SK-N-SH treated with all-trans-retinoic acid at 6 μM for 48 hours (cell line): ENCODE results near the gene ST6GALNAC6.

Experiments used
- ATAC-seq: fragments of 200-7000 bp; cut with Tn5 transposase; 3 replicates; pipeline ENCODE4 v1.9.1; 2020; ENCODE audit warnings: mild to moderate bottlenecking, moderate library complexity
- ARNTL ChIP-seq: fragments of 450-650 bp; formaldehyde crosslinking; IDR thresholded peaks from 2 replicates; pipeline ENCODE4 v1.5.0; 2020; ENCODE audit warnings: low read depth, mild to moderate bottlenecking, moderate library complexity, borderline replicate concordance
- CSDC2 ChIP-seq: fragments of 250-450 bp; sonication (Bioruptor Pico); IDR thresholded peaks from 2 replicates; pipeline ENCODE4 v1.5.0; 2020; ENCODE audit warnings: mild to moderate bottlenecking, moderate library complexity
- GLIS3 ChIP-seq: fragments of 250-450 bp; sonication (Bioruptor Pico); IDR thresholded peaks from 2 replicates; pipeline ENCODE4 v1.5.0; 2020; ENCODE audit warnings: mild to moderate bottlenecking, moderate library complexity
- ISL1 ChIP-seq: fragments of 250-450 bp; sonication (Bioruptor Pico); IDR thresholded peaks from 2 replicates; pipeline ENCODE4 v2.1.2; 2022; ENCODE audit warnings: mild to moderate bottlenecking, moderate library complexity
- OSR1 ChIP-seq: fragments of 250-450 bp; sonication (Bioruptor Pico); IDR thresholded peaks from 2 replicates; pipeline ENCODE4 v1.8.0; 2022; ENCODE audit warnings: moderate library complexity, mild to moderate bottlenecking, inconsistent platforms
- PPARA ChIP-seq: fragments of 250-450 bp; sonication (Bioruptor Pico); IDR thresholded peaks from 2 replicates; pipeline ENCODE4 v1.5.0; 2020; ENCODE audit warnings: mild to moderate bottlenecking, borderline replicate concordance
- RARB ChIP-seq: fragments of 250-450 bp; sonication (Bioruptor Pico); IDR thresholded peaks from 2 replicates; pipeline ENCODE4 v1.8.0; 2021; ENCODE audit warnings: mild to moderate bottlenecking, moderate library complexity
- SNAI2 ChIP-seq: fragments of 250-450 bp; sonication (Bioruptor Pico); IDR thresholded peaks from 2 replicates; pipeline ENCODE4 v1.5.0; 2020; ENCODE audit warnings: mild to moderate bottlenecking, moderate library complexity
- TCF4 ChIP-seq: fragments of 250-450 bp; sonication (Bioruptor Pico); IDR thresholded peaks from 2 replicates; pipeline ENCODE4 v1.8.0; 2021; ENCODE audit warnings: mild to moderate bottlenecking, moderate library complexity, borderline replicate concordance
- TOX ChIP-seq: fragments of 250-450 bp; sonication (Bioruptor Pico); IDR thresholded peaks from 2 replicates; pipeline ENCODE4 v1.8.0; 2021; ENCODE audit warnings: mild to moderate bottlenecking, moderate library complexity, borderline replicate concordance
- ZC3H10 ChIP-seq: fragments of 250-450 bp; sonication (Bioruptor Pico); IDR thresholded peaks from 2 replicates; pipeline ENCODE4 v1.5.1; 2021; ENCODE audit warnings: mild to moderate bottlenecking, moderate library complexity
- ZFP30 ChIP-seq: fragments of 450-650 bp; formaldehyde crosslinking; IDR thresholded peaks from 2 replicates; pipeline ENCODE4 v1.5.0; 2022; ENCODE audit warnings: mild to moderate bottlenecking, moderate library complexity
- ZNF565 ChIP-seq: fragments of 450-650 bp; formaldehyde crosslinking; conservative IDR thresholded peaks from 2 replicates; pipeline ENCODE4 v1.5.0; 2020; ENCODE audit warnings: low read depth, mild to moderate bottlenecking, moderate library complexity
- ZNF70 ChIP-seq: fragments of 450-650 bp; formaldehyde crosslinking; IDR thresholded peaks from 2 replicates; pipeline ENCODE4 v1.5.0; 2020; ENCODE audit warnings: mild to moderate bottlenecking, moderate library complexity
- ZNF8 ChIP-seq: fragments of 450-650 bp; formaldehyde crosslinking; IDR thresholded peaks from 2 replicates; pipeline ENCODE4 v1.5.0; 2020; ENCODE audit warnings: mild to moderate bottlenecking, moderate library complexity
- TF ChIP-seq, protein P1 (sequence below): fragments of 250-450 bp; sonication (Bioruptor Pico); IDR thresholded peaks from 2 replicates; pipeline ENCODE4 v1.8.0; 2021; ENCODE audit warnings: low read depth, mild to moderate bottlenecking, moderate library complexity, borderline replicate concordance
- TF ChIP-seq, protein P2 (sequence below): fragments of 250-450 bp; sonication (Bioruptor Pico); IDR thresholded peaks from 2 replicates; pipeline ENCODE4 v1.5.1; 2021; ENCODE audit warnings: mild to moderate bottlenecking, moderate library complexity
- TF ChIP-seq, protein P3 (sequence below): fragments of 250-450 bp; sonication (Bioruptor Pico); IDR thresholded peaks from 2 replicates; pipeline ENCODE4 v1.5.1; 2020; ENCODE audit warnings: low read depth, mild to moderate bottlenecking, moderate library complexity
- TF ChIP-seq, protein P4 (sequence below): fragments of 250-450 bp; sonication (Bioruptor Pico); IDR thresholded peaks from 2 replicates; pipeline ENCODE4 v1.5.0; 2020; ENCODE audit warnings: mild to moderate bottlenecking, moderate library complexity
- TF ChIP-seq, protein P5 (sequence below): fragments of 250-450 bp; sonication (Bioruptor Pico); IDR thresholded peaks from 2 replicates; pipeline ENCODE4 v1.8.0; 2020; ENCODE audit warnings: mild to moderate bottlenecking, moderate library complexity, borderline replicate concordance

The ST6GALNAC6 gene

DNA sequence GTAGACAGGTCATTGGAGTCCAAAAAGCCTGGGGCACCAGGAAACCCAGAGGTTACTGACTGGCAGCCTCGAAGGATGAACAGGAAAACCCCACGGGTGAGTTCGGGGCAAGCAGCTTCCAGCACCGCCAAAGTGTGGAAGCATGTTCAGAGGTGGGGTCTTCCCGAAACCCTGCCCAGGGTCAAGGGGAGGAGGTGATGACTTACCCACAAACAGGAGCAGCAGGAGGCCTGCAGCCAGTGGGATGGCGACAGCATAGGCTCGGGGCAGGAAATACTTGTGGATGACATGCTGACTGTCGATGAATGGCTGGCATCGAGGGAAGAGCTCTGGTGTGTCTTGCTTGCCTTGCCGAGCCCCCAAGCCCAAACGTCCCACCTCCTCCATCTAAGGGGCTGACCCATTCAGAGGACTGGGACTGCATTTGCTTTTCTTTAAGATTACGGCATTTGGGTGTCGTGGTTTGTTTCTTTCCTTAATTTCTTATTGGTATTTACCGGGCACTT, 37.0 kb upstream of the ST6GALNAC6 start:
- no peak; the same call in 2 of the 3 replicates for ATAC-seq
- no peak for TF ChIP-seq ZFP30 (CRISPR knock-in tag)
- TF ChIP-seq, protein P1, sequence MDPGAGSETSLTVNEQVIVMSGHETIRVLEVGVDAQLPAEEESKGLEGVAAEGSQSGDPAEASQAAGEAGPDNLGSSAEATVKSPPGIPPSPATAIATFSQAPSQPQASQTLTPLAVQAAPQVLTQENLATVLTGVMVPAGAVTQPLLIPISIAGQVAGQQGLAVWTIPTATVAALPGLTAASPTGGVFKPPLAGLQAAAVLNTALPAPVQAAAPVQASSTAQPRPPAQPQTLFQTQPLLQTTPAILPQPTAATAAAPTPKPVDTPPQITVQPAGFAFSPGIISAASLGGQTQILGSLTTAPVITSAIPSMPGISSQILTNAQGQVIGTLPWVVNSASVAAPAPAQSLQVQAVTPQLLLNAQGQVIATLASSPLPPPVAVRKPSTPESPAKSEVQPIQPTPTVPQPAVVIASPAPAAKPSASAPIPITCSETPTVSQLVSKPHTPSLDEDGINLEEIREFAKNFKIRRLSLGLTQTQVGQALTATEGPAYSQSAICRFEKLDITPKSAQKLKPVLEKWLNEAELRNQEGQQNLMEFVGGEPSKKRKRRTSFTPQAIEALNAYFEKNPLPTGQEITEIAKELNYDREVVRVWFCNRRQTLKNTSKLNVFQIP (CRISPR knock-in tag): no peak
- no peak for TF ChIP-seq TOX
- TF ChIP-seq, protein P2, sequence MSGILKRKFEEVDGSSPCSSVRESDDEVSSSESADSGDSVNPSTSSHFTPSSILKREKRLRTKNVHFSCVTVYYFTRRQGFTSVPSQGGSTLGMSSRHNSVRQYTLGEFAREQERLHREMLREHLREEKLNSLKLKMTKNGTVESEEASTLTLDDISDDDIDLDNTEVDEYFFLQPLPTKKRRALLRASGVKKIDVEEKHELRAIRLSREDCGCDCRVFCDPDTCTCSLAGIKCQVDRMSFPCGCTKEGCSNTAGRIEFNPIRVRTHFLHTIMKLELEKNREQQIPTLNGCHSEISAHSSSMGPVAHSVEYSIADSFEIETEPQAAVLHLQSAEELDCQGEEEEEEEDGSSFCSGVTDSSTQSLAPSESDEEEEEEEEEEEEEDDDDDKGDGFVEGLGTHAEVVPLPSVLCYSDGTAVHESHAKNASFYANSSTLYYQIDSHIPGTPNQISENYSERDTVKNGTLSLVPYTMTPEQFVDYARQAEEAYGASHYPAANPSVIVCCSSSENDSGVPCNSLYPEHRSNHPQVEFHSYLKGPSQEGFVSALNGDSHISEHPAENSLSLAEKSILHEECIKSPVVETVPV (CRISPR knock-in tag): no peak
- TF ChIP-seq ISL1: no peak
- TF ChIP-seq ZNF565 (CRISPR knock-in tag): no peak
- TF ChIP-seq ARNTL (CRISPR knock-in tag): no peak
- TF ChIP-seq ZC3H10 (CRISPR knock-in tag): no peak
- no peak for TF ChIP-seq CSDC2 (CRISPR knock-in tag)
- TF ChIP-seq, protein P3, sequence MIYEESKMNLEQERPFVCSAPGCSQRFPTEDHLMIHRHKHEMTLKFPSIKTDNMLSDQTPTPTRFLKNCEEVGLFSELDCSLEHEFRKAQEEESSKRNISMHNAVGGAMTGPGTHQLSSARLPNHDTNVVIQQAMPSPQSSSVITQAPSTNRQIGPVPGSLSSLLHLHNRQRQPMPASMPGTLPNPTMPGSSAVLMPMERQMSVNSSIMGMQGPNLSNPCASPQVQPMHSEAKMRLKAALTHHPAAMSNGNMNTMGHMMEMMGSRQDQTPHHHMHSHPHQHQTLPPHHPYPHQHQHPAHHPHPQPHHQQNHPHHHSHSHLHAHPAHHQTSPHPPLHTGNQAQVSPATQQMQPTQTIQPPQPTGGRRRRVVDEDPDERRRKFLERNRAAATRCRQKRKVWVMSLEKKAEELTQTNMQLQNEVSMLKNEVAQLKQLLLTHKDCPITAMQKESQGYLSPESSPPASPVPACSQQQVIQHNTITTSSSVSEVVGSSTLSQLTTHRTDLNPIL (CRISPR knock-in tag): no peak
- no peak for TF ChIP-seq TCF4
- TF ChIP-seq GLIS3: no peak
- TF ChIP-seq RARB (CRISPR knock-in tag): no peak
- TF ChIP-seq, all 23 proteins: peak for 0

DNA sequence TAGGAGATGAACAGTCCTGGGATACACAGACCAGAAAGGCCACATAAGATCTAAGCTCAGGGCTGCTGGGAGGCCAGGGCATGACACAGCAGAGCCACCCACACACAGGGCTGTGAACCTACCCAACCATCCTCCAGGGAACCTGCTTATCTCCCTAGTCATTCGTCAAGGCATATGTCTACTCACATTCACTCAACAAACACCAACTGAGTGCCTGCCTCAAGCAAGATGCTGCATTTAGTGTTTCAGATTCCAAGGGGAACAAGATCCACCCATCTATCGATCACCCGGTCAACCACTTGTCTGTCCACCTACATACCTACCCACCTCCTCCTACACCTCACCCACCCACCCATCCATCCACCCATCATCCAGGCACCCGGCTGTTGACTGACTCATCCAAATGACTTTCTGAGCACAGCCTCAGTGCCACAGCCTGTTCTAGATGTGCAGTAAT, 36.4 kb upstream of the ST6GALNAC6 start:
- no peak for ATAC-seq
- no peak for TF ChIP-seq PPARA (CRISPR knock-in tag)

DNA sequence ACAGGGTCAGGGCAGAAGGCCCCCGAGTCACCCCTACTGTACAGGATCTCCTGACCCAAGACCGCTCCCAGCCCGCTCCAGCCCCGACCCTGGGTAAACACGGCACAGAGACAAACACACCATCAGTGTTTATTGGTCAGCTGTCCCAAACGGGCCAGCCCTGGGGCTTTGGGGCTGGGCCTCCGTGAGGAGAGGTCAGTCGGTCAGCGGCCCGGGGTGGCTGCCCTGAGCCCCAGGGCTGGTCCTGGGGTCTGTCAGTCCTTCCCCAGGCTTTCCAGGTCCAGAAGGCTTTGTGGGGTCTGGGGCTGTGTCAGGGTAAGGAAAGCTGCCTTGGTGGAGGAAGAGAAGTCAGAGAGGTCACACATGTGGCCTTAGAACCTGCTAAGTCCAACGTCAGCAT, 35.6 kb upstream of the ST6GALNAC6 start:
- no peak for ATAC-seq
- no peak for TF ChIP-seq ARNTL (CRISPR knock-in tag)
- TF ChIP-seq ISL1: no peak
- TF ChIP-seq OSR1 (CRISPR knock-in tag): no peak
- no peak for TF ChIP-seq RARB (CRISPR knock-in tag)
- TF ChIP-seq ZNF565 (CRISPR knock-in tag): no peak
- TF ChIP-seq ZC3H10 (CRISPR knock-in tag): no peak
- TF ChIP-seq, protein P4, sequence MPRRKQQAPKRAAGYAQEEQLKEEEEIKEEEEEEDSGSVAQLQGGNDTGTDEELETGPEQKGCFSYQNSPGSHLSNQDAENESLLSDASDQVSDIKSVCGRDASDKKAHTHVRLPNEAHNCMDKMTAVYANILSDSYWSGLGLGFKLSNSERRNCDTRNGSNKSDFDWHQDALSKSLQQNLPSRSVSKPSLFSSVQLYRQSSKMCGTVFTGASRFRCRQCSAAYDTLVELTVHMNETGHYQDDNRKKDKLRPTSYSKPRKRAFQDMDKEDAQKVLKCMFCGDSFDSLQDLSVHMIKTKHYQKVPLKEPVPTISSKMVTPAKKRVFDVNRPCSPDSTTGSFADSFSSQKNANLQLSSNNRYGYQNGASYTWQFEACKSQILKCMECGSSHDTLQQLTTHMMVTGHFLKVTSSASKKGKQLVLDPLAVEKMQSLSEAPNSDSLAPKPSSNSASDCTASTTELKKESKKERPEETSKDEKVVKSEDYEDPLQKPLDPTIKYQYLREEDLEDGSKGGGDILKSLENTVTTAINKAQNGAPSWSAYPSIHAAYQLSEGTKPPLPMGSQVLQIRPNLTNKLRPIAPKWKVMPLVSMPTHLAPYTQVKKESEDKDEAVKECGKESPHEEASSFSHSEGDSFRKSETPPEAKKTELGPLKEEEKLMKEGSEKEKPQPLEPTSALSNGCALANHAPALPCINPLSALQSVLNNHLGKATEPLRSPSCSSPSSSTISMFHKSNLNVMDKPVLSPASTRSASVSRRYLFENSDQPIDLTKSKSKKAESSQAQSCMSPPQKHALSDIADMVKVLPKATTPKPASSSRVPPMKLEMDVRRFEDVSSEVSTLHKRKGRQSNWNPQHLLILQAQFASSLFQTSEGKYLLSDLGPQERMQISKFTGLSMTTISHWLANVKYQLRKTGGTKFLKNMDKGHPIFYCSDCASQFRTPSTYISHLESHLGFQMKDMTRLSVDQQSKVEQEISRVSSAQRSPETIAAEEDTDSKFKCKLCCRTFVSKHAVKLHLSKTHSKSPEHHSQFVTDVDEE: no peak
- TF ChIP-seq CSDC2 (CRISPR knock-in tag): no peak
- TF ChIP-seq TOX: no peak
- no peak for TF ChIP-seq ZNF8 (CRISPR knock-in tag)
- TF ChIP-seq, protein P1 (CRISPR knock-in tag): no peak
- TF ChIP-seq, protein P2 (CRISPR knock-in tag): no peak
- TF ChIP-seq ZNF70 (CRISPR knock-in tag): no peak
- TF ChIP-seq, protein P5, sequence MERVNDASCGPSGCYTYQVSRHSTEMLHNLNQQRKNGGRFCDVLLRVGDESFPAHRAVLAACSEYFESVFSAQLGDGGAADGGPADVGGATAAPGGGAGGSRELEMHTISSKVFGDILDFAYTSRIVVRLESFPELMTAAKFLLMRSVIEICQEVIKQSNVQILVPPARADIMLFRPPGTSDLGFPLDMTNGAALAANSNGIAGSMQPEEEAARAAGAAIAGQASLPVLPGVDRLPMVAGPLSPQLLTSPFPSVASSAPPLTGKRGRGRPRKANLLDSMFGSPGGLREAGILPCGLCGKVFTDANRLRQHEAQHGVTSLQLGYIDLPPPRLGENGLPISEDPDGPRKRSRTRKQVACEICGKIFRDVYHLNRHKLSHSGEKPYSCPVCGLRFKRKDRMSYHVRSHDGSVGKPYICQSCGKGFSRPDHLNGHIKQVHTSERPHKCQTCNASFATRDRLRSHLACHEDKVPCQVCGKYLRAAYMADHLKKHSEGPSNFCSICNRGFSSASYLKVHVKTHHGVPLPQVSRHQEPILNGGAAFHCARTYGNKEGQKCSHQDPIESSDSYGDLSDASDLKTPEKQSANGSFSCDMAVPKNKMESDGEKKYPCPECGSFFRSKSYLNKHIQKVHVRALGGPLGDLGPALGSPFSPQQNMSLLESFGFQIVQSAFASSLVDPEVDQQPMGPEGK: no peak
- TF ChIP-seq SNAI2 (CRISPR knock-in tag): no peak
- TF ChIP-seq, protein P3 (CRISPR knock-in tag): no peak
- TF ChIP-seq, all 23 proteins: peak for 0
